DMS79 (cell line): ENCODE measurements around the gene OGDH.
A peak's percentile ranks its signal among the peaks of the same experiment; 100 is the strongest.
"Not testable (repeated sequence)": the region's sequence is repeated elsewhere in the genome, so short reads cannot be mapped to it uniquely, and the experiment has no call there.

ENCODE experiments used
- DNase-seq: peaks from one replicate; lab custom pipeline; 2025; lab: John Stamatoyannopoulos, UW

The OGDH gene

GRCh38 chr7:44580945-44581878, 25.2 kb upstream of the OGDH start:
- DNase-seq = peak; percentile 52

DNA sequence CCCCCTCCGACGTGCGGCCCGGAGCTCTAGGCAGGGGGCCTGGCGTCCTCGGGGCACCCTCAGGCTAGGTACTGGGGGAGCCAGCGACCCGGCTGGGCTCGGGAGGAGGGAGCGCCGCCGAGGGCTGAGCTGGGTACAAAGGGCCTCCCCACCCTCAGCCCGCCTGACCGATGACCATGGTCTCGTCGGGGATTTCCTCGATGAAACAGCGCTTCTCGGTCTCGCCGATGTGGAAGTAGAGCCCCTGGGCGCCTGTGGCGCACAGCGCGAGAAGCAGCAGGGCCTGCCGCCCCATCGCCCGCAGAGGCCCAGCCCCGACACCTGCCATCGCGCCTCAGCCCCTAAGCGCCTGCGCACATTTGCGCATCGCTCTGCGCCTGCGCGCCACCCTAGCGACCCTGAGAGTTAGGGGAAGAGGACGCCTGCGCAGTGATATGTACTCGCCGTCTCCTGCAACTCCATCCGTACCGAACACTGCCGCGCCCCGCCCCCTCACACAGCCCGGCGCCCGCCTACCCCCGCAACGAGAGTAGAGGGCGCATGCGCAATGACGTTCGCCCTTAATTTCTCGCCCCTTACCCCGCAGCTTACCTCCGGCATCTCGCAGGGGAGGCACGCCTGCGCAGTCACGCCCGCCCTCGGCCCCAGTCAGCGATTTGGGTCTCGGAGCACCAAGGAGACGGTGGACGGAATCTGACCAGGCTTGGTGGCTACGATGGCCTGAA, 24.4 kb upstream of the OGDH start, which contains the start of gene TMED4:
Gene TMED4, minus strand, starts transcription at position 353 of the 725 bp plus-strand sequence. Its CDS starts 25 bp downstream, at position 328.
- peak; percentile 99 for DNase-seq

DNA sequence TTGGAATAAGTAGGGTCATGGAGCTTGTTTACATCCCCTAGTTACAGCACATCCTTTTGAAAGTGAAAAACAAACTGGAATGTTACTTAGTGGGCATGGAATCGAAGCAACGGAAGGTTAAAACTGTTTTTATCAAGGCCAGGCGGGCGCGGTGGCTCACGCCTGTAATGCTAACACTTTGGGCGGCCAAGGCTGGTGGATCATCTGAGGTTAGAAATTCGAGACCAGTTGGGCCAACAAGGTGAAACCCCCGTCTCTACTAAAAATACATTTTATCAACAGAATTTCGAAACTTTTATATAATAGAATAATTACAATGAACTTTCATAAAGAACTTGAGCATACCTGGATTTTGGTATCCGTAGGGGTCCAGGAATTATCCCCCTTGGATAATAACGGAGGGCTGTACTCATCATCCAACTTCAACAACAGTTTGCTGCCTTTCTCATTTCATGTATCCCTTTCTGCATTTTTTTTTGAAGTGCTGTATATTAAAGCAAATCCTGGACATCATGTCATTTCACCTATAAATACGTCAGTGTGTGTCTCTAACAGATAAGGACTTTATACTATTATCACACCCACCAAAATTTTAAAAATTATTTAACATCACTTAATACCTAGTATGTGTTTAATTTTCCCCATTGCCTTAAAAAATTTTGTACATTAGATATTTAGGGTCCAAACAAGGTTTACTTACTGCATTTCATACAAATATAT, 23.1 kb upstream of the OGDH start:
- no peak for DNase-seq

DNA sequence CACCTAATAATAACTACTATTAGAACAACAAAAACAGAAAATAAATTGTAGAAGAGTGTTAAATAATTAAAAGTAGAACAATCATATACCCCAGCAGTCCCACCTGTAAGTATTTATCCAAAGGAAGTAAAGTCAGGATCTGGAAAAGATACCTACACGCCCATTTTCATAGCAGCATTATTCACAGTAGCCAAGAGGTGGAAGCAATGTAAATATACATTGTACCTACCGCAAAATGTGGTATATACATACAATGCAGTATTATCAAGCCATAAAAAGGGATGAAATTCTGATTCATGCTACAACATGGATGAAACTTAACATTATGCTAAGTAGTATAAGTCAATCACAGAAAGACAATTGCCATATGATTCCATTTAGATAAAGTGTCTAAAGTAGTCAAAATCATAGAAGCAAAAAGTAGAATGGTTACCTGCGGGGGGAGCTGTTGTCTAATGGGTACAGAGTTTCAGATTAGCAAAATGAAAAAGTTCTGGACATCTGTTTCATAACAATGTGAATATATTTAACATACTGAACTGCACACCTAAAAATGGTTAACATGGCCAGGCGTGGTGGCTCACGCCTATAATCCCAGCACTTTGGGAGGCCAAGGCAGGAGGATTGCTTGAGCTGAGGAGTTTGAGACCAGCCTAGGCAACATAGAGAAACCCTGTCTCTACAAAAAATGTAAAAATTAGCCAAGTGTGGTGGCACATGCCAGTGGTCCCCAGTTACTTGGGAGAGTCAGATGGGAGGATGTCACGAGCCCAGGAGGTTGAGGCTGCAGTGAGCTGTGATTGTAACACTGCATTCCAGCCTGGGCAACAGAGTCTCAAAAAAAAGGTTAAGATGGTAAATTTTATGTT, 18.4 kb upstream of the OGDH start:
- peak; percentile 38 for DNase-seq

DNA sequence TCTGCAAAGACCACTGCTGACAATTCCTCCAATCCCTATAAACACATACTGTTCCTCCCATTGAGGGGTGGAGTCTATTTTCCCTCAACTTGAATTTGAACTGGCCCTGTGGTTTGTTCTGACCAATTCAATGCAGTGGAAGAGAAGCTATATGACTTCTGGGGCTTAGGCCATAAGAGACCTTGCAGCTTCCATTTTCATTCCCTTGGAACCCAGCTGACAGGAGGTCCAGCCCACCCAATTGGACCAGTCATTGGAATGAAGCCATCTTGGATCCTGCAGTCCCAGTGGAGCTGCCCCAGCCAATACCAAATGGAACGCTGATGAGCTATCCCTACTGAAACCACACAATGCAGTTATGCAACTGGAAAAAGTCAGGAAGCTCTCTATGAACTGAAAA, 15.5 kb upstream of the OGDH start:
- DNase-seq = no peak

- peak; percentile 87 for DNase-seq
Observed at GRCh38 chr7:44595934-44596635, 10.3 kb upstream of the OGDH start.

- not testable (repeated sequence) for DNase-seq
Observed at GRCh38 chr7:44597181-44597580, 9.2 kb upstream of the OGDH start.

- no peak for DNase-seq
Observed at GRCh38 chr7:44599222-44599621, 7.2 kb upstream of the OGDH start.

DNA sequence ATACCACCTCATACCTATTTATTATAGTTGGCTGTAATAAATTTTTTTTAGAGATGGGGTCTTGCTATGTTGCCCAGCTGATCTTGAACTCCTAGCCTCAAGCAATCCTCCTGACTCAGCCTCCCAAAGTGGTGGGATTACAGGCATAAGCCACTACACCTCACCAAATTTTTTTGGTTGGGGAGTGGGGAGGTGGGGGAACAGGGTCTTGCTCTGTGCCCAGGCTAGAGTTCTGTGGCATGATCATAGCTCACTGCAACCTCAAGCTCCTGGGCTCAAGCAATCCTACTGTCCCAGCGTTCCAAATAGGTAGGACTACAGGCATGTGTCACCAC, 3.9 kb upstream of the OGDH start:
- no peak for DNase-seq

- DNase-seq = peak; percentile 24
Observed at GRCh38 chr7:44603193-44603592, 3.2 kb upstream of the OGDH start.

DNA sequence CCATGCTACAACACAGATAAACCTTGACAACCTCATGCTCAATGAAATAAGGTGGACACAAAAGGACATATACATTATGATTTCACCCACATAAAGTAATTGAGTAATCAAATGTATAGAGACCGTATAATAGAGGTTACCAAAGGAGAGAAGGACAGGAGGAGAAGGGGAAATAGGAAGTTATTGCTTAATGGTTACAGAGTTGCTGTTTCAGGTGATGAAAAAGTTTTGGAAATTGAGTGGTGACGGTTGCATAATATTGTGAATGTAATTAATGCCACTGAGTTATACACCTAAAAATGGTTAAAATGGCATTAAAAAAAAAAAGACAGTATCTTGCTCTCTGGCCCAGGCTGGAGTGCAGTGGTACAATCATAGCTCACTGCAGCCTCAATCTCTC, 1.5 kb upstream of the OGDH start:
- no peak for DNase-seq

DNA sequence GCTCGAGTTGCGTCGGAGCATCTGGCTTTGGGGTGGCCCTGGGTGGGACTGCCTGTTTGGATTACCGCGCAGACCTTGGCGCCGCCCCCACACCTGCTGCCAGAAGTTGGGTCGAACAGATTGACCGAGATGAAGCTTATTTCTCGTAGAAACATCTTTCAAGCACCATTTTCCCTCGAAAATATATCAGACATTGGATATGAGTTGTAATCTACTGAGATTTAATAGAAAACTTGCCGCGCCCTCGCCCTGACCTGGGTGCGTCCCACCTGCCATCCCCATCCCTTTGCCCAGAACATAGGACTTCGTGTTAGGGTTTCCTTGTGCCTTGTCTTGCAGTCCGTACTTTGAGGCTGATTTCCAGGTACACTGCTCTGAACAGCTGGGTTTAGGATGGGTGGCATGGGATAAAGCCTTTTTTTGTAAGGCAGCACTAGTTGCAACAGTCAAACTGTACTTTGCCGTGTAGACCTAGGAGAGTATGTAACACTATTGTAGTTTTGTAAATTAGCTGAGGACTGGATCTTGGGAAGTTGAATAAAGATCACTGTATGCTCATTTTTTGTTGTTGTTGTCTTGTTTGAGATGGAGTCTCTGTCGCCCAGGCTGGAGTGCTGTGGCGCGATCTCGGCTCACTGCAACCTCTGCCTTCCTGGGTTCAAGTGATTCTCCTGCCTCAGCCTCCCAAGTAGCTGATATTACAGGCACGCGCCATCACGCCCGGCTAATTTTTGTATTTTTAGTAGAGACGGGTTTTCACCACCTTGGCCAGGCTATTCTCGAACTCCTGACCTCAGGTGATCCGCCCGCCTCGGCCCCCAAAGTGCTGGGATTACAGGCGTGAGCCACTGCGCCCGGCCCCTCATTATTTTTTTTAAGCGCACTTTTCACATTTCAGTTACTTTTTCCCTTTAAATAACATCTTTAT, 978 bp downstream of the OGDH start:
- DNase-seq = no peak

- DNase-seq = no peak
Observed at GRCh38 chr7:44608916-44609648, 2.7 kb downstream of the OGDH start.

- no peak for DNase-seq
Observed at GRCh38 chr7:44609829-44610228, 3.4 kb downstream of the OGDH start.

DNA sequence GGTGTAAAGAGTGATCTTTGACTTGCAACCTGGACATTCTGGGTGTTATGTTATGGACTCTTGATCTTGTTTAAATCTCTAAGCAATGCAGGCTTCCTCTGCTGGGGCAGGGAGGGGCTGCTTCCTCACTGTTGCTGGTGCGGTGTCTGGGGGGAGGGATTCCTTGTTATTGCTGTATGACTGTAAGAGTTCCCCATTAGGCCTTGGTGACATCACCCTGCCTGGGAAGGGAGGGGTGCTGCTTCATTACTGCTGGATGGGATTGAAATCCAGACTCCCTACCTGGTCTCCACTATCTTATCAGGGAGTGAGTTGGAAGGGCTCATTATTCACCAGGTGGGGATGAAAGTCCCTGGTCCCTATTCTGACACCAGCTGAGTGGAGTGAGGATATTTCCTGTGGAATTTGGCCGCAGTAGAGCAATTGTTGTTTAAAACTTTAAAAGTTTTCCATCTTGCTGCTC, 8.8 kb downstream of the OGDH start:
- no peak for DNase-seq

GRCh38 chr7:44615793-44616192, 9.4 kb downstream of the OGDH start:
- no peak for DNase-seq

DNA sequence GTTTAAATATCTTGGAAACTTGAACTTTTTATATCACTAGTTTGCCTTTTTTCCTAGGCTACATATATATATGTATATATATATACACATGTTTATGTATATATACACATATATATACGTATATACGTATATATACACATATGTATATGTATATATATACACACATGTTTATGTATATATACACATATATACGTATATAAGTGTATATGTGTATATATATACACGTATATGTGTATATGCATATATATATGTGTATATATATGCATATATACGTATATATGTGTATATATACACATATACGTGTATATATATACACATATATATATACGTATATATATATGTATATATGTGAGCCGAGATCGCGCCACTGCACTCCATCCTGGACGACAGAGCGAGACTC, 10.1 kb downstream of the OGDH start:
- no peak for DNase-seq

- no peak for DNase-seq
Observed at GRCh38 chr7:44617225-44617890, 10.9 kb downstream of the OGDH start.
